Measurements from ENCODE around the gene IL17C. TPM values are rescaled to one million over a fixed set of nuclear protein-coding genes. Genes with fewer than 3 reads are reported as not detected.

IL17C gene
- total RNA-seq, 1 donor from 2014 or later: 0.23 TPM

- Mint-ChIP-seq H3K4me1 (peaks cover 4% of the 10 kb centered on the region), H3K9me3 (no peaks in the 10 kb centered on the region), H3K27ac (ENCODE audit: unreplicated experiment) (no peak overlapping the region), H3K27me3 (ENCODE audit: low read depth) (peaks cover 4% of the 10 kb centered on the region), H3K4me3 (no peak overlapping the region), H3K36me3 (ENCODE audit: low read depth) (no peaks in the 10 kb centered on the region)
- no peak for DNase-seq (ENCODE audit: low read depth, low spot score)
- no peak for TF ChIP-seq CTCF (conservative IDR thresholded peaks at IDR 0.05)
Measured at GRCh38 chr16:88630433-88630832, 7.9 kb upstream of the IL17C start.

GRCh38 chr16:88630941-88631340 lies 7.4 kb upstream of the IL17C start:
- no peak for DNase-seq (ENCODE audit: low read depth, low spot score)
- no peaks in the 10 kb centered on the region for H3K9me3 Mint-ChIP-seq
- H3K4me1 Mint-ChIP-seq: peaks cover 4% of the 10 kb centered on the region
- no peaks in the 10 kb centered on the region for H3K36me3 Mint-ChIP-seq (ENCODE audit: low read depth)
- H3K27me3 Mint-ChIP-seq (ENCODE audit: low read depth): peaks cover 4% of the 10 kb centered on the region
- TF ChIP-seq CTCF (conservative IDR thresholded peaks at IDR 0.05): no peak
- H3K4me3 Mint-ChIP-seq: no peak overlapping the region
- H3K27ac Mint-ChIP-seq (ENCODE audit: unreplicated experiment): no peak overlapping the region

GRCh38 chr16:88631384-88631783 lies 7.0 kb upstream of the IL17C start:
- H3K27me3 Mint-ChIP-seq (ENCODE audit: low read depth): peaks cover 4% of the 10 kb centered on the region
- DNase-seq (ENCODE audit: low read depth, low spot score): no peak
- no peak overlapping the region for H3K4me3 Mint-ChIP-seq
- H3K36me3 Mint-ChIP-seq (ENCODE audit: low read depth): no peaks in the 10 kb centered on the region
- peaks cover 4% of the 10 kb centered on the region for H3K4me1 Mint-ChIP-seq
- TF ChIP-seq CTCF (conservative IDR thresholded peaks at IDR 0.05): no peak
- H3K27ac Mint-ChIP-seq (ENCODE audit: unreplicated experiment): no peak overlapping the region
- no peaks in the 10 kb centered on the region for H3K9me3 Mint-ChIP-seq

- H3K27ac Mint-ChIP-seq (ENCODE audit: unreplicated experiment): no peak overlapping the region
- H3K4me3 Mint-ChIP-seq: no peak overlapping the region
- peaks cover 4% of the 10 kb centered on the region for H3K4me1 Mint-ChIP-seq
- no peak for TF ChIP-seq CTCF (conservative IDR thresholded peaks at IDR 0.05)
- H3K36me3 Mint-ChIP-seq (ENCODE audit: low read depth): no peaks in the 10 kb centered on the region
- H3K9me3 Mint-ChIP-seq: no peaks in the 10 kb centered on the region
- H3K27me3 Mint-ChIP-seq (ENCODE audit: low read depth): peaks cover 5% of the 10 kb centered on the region
- no peak for DNase-seq (ENCODE audit: low read depth, low spot score)
Measured at GRCh38 chr16:88631920-88632586, 6.3 kb upstream of the IL17C start.

- H3K4me1 Mint-ChIP-seq: peaks cover 4% of the 10 kb centered on the region
- no peak overlapping the region for H3K27ac Mint-ChIP-seq (ENCODE audit: unreplicated experiment)
- no peak for DNase-seq (ENCODE audit: low read depth, low spot score)
- peaks cover 10% of the 10 kb centered on the region for H3K27me3 Mint-ChIP-seq (ENCODE audit: low read depth)
- peak overlapping the region; percentile 31 for H3K4me3 Mint-ChIP-seq
- TF ChIP-seq CTCF (conservative IDR thresholded peaks at IDR 0.05): no peak
- no peaks in the 10 kb centered on the region for H3K36me3 Mint-ChIP-seq (ENCODE audit: low read depth)
- no peaks in the 10 kb centered on the region for H3K9me3 Mint-ChIP-seq
Measured at GRCh38 chr16:88632587-88632930, 5.8 kb upstream of the IL17C start.

Data from neural crest cell (in vitro differentiated cells).